OCI-LY1 (cell line): ENCODE data around the gene LAMC1.

ENCODE experiments used
- H2AFZ ChIP-seq: fragments of 200-600 bp; sonication (generic), shearing (Covaris generic); 2 replicates; pipeline ENCODE4 v1.6.0; 2014; ENCODE audit warnings: antibody characterized with exemption, mild to moderate bottlenecking, low read length
- H3F3A ChIP-seq: fragments of 200-600 bp; sonication (generic), shearing (Covaris generic); 2 replicates; pipeline ENCODE4 v1.6.0; 2014; ENCODE audit warnings: mild to moderate bottlenecking, antibody characterized with exemption, low read length, moderate library complexity; ENCODE audit not compliant: insufficient read depth
- H3K27ac ChIP-seq: fragments of 200-600 bp; sonication (generic); 2 replicates; pipeline ENCODE4 v1.5.1; 2014; ENCODE audit warnings: low read length, mixed run types, mild to moderate bottlenecking, low read depth; ENCODE audit not compliant: poor library complexity, severe bottlenecking
- H3K27me3 ChIP-seq: fragments of 200-600 bp; sonication (generic); 2 replicates; pipeline ENCODE4 v1.6.0; 2014; ENCODE audit warnings: antibody characterized with exemption, mild to moderate bottlenecking, low read length, moderate library complexity; ENCODE audit not compliant: insufficient read depth
- H3K36me3 ChIP-seq: fragments of 200-600 bp; sonication (generic); 2 replicates; pipeline ENCODE4 v1.6.1; 2014; ENCODE audit warnings: mild to moderate bottlenecking, antibody characterized with exemption, low read length, moderate library complexity, mixed read lengths; ENCODE audit not compliant: insufficient read depth
- H3K4me1 ChIP-seq: fragments of 200-600 bp; sonication (generic); 2 replicates; pipeline ENCODE4 v1.5.1; 2014; ENCODE audit warnings: mild to moderate bottlenecking, low read length, moderate library complexity; ENCODE audit not compliant: insufficient read depth, severe bottlenecking
- H3K4me2 ChIP-seq: fragments of 200-600 bp; sonication (generic), shearing (Covaris generic); 2 replicates; pipeline ENCODE4 v1.6.1; 2014; ENCODE audit warnings: low read length
- H3K4me3 ChIP-seq: fragments of 200-600 bp; sonication (generic); 2 replicates; pipeline ENCODE4 v1.5.1; 2014; ENCODE audit warnings: low read length, low read depth, mild to moderate bottlenecking, mixed read lengths; ENCODE audit not compliant: poor library complexity, severe bottlenecking
- H3K79me2 ChIP-seq: fragments of 200-600 bp; shearing (Covaris generic); 2 replicates; pipeline ENCODE4 v1.6.1; 2016; ENCODE audit warnings: mixed run types, low read length, mixed read lengths; ENCODE audit not compliant: insufficient read depth
- H3K9ac ChIP-seq: fragments of 200-600 bp; sonication (generic), shearing (Covaris generic); 2 replicates; pipeline ENCODE4 v1.6.1; 2014; ENCODE audit warnings: mild to moderate bottlenecking, low read length, mixed read lengths
- H3K9me2 ChIP-seq: fragments of 200-600 bp; sonication (generic), shearing (Covaris generic); 2 replicates; pipeline ENCODE4 v1.6.1; 2014; ENCODE audit warnings: low read depth, mild to moderate bottlenecking, low read length, mixed read lengths
- H3K9me3 ChIP-seq: fragments of 200-600 bp; shearing (Covaris generic); 2 replicates; pipeline ENCODE4 v1.6.1; 2014; ENCODE audit warnings: low read length, mixed read lengths
- H4K20me1 ChIP-seq: fragments of 200-600 bp; sonication (generic), shearing (Covaris generic); 2 replicates; pipeline ENCODE4 v1.6.0; 2016; ENCODE audit warnings: mild to moderate bottlenecking, low read length; ENCODE audit not compliant: insufficient read depth
- EZH2 ChIP-seq: fragments of 200-600 bp; sonication (generic), shearing (Covaris generic); IDR thresholded peaks from 2 replicates; pipeline ENCODE4 v1.8.0; 2017; ENCODE audit warnings: borderline replicate concordance, mixed run types, mild to moderate bottlenecking, antibody characterized with exemption, low read length, moderate library complexity, mixed read lengths
- TF ChIP-seq, protein P1 (sequence below): fragments of 200-600 bp; sonication (generic), shearing (Covaris generic); IDR thresholded peaks from 2 replicates; pipeline ENCODE4 v1.5.1; 2017; ENCODE audit warnings: mild to moderate bottlenecking, antibody characterized with exemption, low read length, moderate library complexity, mixed read lengths

LAMC1 gene

GRCh38 chr1:183012301-183012994 is 10.8 kb upstream of the LAMC1 start:
- H3K9me3 ChIP-seq: no peaks in the 10 kb centered on the region
- H3K36me3 ChIP-seq: no peaks in the 10 kb centered on the region
- H2AFZ ChIP-seq: no peak overlapping the region
- H3F3A ChIP-seq: no peaks in the 10 kb centered on the region
- H3K9ac ChIP-seq: no peak overlapping the region
- no peaks in the 10 kb centered on the region for H3K27me3 ChIP-seq
- H3K79me2 ChIP-seq: no peaks in the 10 kb centered on the region
- H3K4me1 ChIP-seq: no peaks in the 10 kb centered on the region
- no peak overlapping the region for H3K4me3 ChIP-seq
- no peaks in the 10 kb centered on the region for H3K9me2 ChIP-seq
- no peak overlapping the region for H3K27ac ChIP-seq
- H4K20me1 ChIP-seq: no peaks in the 10 kb centered on the region
- no peak overlapping the region for H3K4me2 ChIP-seq
- TF ChIP-seq, protein P1, sequence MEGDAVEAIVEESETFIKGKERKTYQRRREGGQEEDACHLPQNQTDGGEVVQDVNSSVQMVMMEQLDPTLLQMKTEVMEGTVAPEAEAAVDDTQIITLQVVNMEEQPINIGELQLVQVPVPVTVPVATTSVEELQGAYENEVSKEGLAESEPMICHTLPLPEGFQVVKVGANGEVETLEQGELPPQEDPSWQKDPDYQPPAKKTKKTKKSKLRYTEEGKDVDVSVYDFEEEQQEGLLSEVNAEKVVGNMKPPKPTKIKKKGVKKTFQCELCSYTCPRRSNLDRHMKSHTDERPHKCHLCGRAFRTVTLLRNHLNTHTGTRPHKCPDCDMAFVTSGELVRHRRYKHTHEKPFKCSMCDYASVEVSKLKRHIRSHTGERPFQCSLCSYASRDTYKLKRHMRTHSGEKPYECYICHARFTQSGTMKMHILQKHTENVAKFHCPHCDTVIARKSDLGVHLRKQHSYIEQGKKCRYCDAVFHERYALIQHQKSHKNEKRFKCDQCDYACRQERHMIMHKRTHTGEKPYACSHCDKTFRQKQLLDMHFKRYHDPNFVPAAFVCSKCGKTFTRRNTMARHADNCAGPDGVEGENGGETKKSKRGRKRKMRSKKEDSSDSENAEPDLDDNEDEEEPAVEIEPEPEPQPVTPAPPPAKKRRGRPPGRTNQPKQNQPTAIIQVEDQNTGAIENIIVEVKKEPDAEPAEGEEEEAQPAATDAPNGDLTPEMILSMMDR: no peak
- TF ChIP-seq EZH2: no peak

DNA sequence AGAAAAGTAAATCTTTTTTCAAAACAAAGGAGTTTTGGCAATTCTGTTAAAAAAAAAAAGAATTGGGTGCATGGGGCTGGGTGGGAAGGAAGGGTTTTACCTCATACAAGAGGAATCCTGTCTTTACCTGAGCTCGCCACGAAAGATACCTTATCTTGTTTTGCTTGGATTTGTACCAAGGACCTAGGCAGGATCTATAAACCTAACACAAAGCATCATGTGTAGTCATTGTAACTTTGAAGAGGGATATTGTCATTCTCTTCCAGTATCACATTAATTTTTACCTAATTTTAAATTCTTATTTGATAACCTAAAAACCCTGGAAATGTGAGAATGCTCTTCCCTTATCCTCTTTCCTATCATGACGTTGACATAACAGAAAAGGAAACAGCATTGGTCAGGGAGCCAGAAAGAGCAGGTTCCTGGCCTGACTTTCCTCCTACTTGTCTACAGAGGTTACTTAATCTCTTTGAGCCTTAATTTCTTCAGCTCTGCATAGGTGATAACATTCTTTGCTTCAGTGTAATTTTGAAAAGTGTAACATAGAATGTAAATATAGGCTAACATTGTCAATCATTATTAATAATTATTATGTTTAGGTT is 4.0 kb upstream of the LAMC1 start:
- Histone ChIP-seq H3K9ac (no peak overlapping the region), H3K27ac (no peak overlapping the region), H2AFZ (no peak overlapping the region), H3K9me3 (no peaks in the 10 kb centered on the region), H3K27me3 (no peaks in the 10 kb centered on the region), H3K4me2 (no peak overlapping the region), H3K4me3 (no peak overlapping the region), H3K9me2 (no peaks in the 10 kb centered on the region), H3K36me3 (no peaks in the 10 kb centered on the region), H3F3A (no peaks in the 10 kb centered on the region), H3K79me2 (no peaks in the 10 kb centered on the region), H4K20me1 (no peaks in the 10 kb centered on the region), H3K4me1 (peaks cover 10% of the 10 kb centered on the region)
- TF ChIP-seq, protein P1: no peak
- no peak for TF ChIP-seq EZH2

- Histone ChIP-seq H2AFZ (no peak overlapping the region), H3F3A (no peaks in the 10 kb centered on the region), H3K27me3 (no peaks in the 10 kb centered on the region), H3K27ac (no peak overlapping the region), H3K9me3 (no peaks in the 10 kb centered on the region), H3K79me2 (peaks cover 3% of the 10 kb centered on the region; the same call in 1 of the 2 replicates), H3K4me2 (no peak overlapping the region), H3K9ac (no peak overlapping the region), H3K4me1 (peaks cover 16% of the 10 kb centered on the region), H4K20me1 (no peaks in the 10 kb centered on the region), H3K36me3 (no peaks in the 10 kb centered on the region), H3K4me3 (no peak overlapping the region), H3K9me2 (no peaks in the 10 kb centered on the region)
- no peak for TF ChIP-seq EZH2
- TF ChIP-seq, protein P1: no peak
Measured at GRCh38 chr1:183019860-183020259, 3.4 kb upstream of the LAMC1 start.
